HG03432 (cell line): ENCODE data around the gene NLGN1.
"Not testable (repeated sequence)": the region's sequence is repeated elsewhere in the genome, so short reads cannot be mapped to it uniquely, and the experiment has no call there.

Experiments
- ATAC-seq: cut with Tn5 transposase; IDR thresholded peaks from one replicate; pipeline ENCODE4 v1.9.1; 2021; ENCODE audit warnings: mild to moderate bottlenecking, moderate library complexity; ENCODE audit not compliant: unreplicated experiment

The NLGN1 gene

DNA sequence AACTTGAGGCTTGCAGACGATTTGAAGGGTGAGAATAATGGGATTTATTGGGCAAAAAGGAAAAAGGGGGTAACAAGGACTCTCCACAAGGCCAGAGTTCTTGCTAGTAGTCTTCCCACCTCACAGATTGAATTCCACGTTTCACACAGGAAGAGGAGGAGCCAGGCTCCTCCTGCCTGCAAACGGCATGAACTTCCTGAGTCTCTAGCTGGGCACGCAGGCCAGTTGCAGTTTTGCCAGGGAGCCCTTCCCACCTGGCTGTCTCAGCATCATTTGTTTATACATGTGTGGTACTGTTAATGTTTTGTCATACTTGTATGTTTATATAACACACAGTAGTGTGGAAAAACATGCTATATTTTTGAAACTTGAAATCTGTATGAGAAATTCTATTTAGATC is 155.0 kb downstream of the NLGN1 start:
- no peak for ATAC-seq

DNA sequence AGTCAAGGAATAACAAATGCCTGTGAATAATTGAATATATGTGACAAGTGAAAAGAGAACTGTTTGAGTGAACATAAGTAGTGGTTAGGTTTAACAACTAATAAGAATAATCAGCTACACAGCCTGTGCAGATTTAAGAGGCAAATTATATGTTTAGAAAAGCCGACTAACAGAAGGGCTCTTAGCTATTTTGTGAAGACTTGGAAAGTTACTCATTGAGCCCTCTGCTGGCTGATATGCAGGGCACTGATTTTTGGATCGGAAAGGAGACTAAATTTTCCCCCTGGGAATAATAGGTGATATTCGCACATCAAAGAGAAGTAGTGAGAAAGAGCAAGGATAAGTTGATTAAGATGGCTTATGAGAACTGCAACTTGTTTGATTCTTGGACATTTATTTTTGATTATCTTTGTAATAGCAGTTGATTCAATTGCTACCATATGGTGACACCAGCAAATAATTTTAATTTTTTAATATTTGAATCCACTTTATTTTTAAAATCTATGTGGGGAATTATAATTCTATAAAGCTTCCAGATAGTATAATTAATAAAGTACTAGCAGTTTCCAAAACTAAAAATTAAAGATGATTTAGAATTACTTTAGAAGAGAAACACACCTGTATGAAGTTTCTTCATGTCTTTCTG is 156.2 kb downstream of the NLGN1 start:
- no peak for ATAC-seq

DNA sequence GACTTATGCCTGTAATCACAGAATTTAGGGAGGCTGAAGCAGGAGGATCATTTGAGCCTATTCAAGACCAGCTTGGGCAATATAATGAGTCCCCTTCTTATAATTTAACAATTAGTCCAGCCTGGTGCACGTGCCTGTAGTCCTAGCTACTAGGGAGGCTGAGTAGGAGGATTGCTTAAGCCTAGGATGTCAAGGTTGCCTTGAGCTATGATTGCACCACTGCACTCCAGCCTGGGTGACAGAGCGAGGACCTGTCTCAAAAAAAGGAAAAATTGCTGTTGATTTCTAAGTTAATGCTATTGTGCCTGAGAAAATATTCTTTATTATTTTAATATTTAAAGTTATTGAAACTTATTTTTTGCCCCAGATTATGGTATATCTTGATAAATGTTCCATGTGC is 159.0 kb downstream of the NLGN1 start:
- ATAC-seq = no peak

DNA sequence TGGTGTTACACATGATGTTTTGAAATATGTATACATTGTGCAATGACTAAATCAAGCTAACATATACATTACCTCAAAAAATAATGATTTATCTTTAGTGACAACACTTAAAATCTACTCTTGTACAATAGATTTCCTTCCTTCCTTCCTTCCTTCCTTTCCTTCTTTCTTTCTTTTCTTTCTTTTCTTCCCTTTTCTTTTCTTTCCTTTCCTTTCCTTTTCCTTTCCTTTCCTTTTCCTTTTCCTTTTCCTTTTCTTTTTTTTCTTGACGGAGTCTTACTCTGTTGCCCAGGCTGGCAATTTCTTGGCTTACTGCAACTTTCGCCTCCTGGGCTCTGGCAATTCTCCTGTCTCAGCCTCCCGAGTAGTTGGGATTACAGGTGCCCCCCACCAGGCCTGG is 170.5 kb downstream of the NLGN1 start:
- ATAC-seq = no peak

DNA sequence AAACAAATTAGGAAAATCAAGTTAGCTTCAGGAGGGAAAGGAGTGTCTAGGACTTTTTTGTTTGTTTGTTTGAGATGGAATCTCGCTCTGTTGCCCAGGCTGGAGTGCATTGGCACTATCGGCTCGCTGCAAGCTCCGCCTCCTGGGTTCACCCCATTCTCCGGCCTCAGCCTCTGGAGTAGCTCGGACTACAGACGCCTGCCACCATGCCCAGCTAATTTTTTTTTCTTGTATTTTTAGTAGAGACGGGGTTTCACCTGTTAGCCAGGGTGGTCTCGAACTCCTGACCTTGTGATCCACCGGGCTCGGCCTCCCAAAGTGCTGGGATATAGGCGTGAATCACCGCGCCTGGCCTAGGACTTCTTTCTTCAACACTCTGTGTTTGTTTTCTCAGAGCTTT is 171.1 kb downstream of the NLGN1 start:
- no peak for ATAC-seq

GRCh38 chr3:173583496-173583895 is 186.0 kb downstream of the NLGN1 start:
- no peak for ATAC-seq

- no peak for ATAC-seq
Measured at GRCh38 chr3:173584093-173584837, 186.7 kb downstream of the NLGN1 start.

DNA sequence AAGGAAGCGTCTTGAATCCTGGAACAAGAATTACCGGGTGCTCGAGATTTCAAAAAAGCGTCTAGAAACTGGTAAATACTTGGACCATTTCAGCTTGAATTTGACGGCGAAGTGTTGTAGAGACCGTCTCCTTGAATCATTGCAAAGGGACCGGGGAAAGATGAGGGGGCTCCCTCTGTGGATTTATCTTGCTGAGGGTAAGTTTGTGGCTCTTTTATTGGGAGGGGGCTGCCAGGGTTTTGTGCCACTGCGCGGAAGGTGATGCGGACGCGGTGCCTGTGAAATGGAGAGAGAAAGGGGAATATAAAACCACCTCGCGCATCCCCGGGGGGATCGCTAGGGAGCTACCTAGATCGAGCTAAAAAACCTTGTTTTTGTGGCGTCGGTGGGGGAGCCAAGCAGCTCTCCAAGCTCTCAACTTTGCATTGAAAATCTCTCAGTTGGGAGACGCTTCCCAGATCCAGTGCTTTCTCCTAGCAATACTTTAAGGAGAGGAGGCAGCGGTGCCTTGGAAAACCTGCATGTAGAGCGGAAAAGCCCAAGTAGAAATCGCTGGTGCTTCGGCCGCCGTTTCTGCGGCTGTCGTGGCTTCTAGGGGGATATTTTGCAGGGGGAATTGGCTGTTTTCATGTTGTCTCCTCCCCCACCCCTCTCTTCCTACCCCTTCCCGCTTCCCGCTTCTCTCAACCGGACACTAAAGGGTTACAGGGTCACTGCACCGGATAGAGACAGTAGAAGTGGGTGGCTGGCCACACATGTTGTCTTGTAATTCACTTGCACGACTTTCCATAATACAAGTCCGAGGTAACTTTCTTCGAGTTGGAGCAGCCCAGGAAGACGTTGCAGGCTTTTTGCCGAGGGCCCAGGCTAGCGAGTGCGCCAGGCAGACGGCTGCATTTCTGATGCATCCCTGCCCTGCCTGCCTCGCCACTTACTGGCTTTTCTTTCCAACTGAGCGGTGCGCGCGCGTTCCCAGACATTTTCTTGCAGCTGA is 187.6 kb downstream of the NLGN1 start:
- no peak for ATAC-seq

- ATAC-seq = no peak
Measured at GRCh38 chr3:173586166-173586565, 188.6 kb downstream of the NLGN1 start.

- ATAC-seq = no peak
Measured at GRCh38 chr3:173587055-173587454, 189.5 kb downstream of the NLGN1 start.

- ATAC-seq = no peak
Measured at GRCh38 chr3:173588556-173588955, 191.0 kb downstream of the NLGN1 start.

- no peak for ATAC-seq
Measured at GRCh38 chr3:173589116-173589515, 191.6 kb downstream of the NLGN1 start.

DNA sequence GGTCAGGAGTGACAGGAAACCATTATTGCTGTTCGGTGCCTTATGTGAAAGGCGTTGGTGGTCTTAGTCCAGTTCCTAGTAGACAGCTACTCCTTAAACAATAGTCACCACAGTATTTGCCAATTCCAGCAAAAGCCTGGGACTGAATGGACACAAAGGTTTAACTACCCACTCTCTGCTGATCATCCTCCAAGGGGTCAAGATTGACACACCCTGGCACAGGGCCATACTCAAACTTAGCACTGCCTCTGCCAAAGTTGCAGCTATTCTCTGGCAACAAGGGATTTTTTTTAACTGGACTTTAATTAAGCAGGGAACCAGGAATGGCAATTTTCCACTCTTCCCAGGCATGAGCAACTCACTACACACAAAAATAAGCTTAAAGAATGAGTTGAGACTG is 193.9 kb downstream of the NLGN1 start:
- no peak for ATAC-seq

- not testable (repeated sequence) for ATAC-seq
Measured at GRCh38 chr3:173594881-173595280, 197.3 kb downstream of the NLGN1 start.

GRCh38 chr3:173599673-173600072 is 202.1 kb downstream of the NLGN1 start:
- ATAC-seq = no peak

DNA sequence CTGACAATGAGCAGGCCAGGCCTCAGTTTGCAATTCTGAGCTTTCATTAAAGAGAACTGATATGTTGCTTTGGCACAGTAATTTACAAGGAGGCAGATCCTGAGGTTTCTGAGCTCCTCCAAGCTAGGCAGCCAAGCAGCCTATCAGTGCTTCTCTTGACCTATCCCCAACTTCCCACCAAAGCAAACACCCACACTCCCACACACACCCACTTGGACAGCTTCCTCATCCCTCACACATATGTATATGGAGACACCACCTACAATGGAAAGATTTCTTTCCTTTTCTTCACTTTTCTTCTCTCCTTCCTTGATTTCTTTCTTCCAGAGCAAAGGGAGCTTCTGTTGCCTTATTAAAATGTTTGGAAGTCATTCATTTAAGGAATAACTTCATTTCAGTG is 217.0 kb downstream of the NLGN1 start:
- no peak for ATAC-seq

DNA sequence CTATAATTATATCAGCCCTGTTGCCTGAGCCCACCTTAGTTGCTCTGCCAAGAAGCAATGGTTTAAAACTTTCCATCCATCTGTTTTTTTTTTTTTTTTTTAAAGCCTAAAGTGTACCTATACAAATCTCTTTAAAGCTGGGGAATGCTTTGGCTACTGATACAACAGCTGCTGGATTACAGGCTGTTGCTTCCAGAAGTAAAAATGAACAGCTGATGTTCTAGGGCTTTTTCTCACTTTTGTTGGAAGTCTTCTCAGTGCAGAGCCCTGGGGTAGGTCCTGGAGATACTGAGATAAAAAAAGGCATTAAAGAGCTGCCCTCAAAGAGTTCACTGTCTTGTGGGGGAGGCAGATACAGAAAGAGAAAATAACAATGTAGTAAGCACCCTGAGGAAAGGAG is 218.1 kb downstream of the NLGN1 start:
- ATAC-seq = no peak

DNA sequence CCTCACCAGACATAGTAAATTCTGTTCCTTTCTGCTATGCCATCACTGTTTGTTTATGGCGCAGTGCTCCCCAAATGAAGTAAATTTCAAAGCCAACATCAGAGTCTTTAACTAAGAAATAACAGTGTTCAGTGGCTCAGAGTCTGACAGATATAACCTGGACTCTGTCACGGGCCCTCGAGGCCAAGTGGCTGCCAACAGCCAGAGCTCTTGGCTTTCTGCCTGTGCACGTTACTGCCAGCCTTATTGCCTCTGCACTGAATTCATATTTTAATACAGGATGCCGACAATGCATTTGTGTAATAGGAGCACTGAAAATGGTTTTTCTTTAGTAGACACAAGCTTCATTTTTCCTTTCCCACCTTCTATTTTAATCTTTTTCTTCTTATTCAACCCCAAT is 219.9 kb downstream of the NLGN1 start:
- ATAC-seq = no peak

- no peak for ATAC-seq
Measured at GRCh38 chr3:173618148-173618547, 220.6 kb downstream of the NLGN1 start.

- ATAC-seq = no peak
Measured at GRCh38 chr3:173618703-173619102, 221.2 kb downstream of the NLGN1 start.

GRCh38 chr3:173622166-173622565 is 224.6 kb downstream of the NLGN1 start:
- no peak for ATAC-seq
